PC-3 (cell line): ENCODE results near the gene RFPL1. TPM values are rescaled to one million over a fixed set of nuclear protein-coding genes. Genes with fewer than 3 reads are reported as not detected.

Experiments
- ATAC-seq: fragments of 200-7000 bp; cut with Tn5 transposase; 2 replicates; pipeline ENCODE4 v1.9.1; 2020; ENCODE audit warnings: mild to moderate bottlenecking, moderate library complexity
- BruUV-seq: library from RNA; stranded (reverse); fragments of 400-500 nt; replicated peaks from 2 replicates; lab custom pipeline; 2021; lab: Mats Ljungman, UMichigan
- CTCF ChIA-PET: fragments of 300-600 bp; sonication (Branson Sonifier 250); formaldehyde crosslinking; loops from one replicate; lab custom pipeline; 2022; ENCODE audit warnings: antibody characterized with exemption; lab: Charles Lee
- POLR2A ChIA-PET: fragments of 300-600 bp; sonication (Branson Sonifier 250); formaldehyde crosslinking; loops from one replicate; lab custom pipeline; 2022; ENCODE audit warnings: antibody characterized with exemption; ENCODE audit not compliant: unreplicated experiment; lab: Charles Lee
- DNase-seq: peaks from one replicate; pipeline ENCODE4 v3.0.0-alpha.2; 2015
- H2AFZ ChIP-seq: fragments of 300-600 bp; sonication (generic); 2 replicates; pipeline ENCODE4 v1.6.0; 2016; ENCODE audit warnings: antibody characterized with exemption, low read length
- H3F3A ChIP-seq: fragments of 300-600 bp; sonication (generic); one replicate; pipeline ENCODE4 v1.6.0; 2017; ENCODE audit warnings: antibody characterized with exemption, low read length, control low read depth, mild to moderate bottlenecking; ENCODE audit not compliant: unreplicated experiment
- H3K27ac ChIP-seq: fragments of 300-600 bp; sonication (generic); 2 replicates; pipeline ENCODE4 v1.5.1; 2016; ENCODE audit warnings: mild to moderate bottlenecking, low read length
- H3K27me3 ChIP-seq: fragments of 300-600 bp; sonication (generic); 2 replicates; pipeline ENCODE4 v1.6.1; 2016; ENCODE audit warnings: low read length, mixed read lengths
- H3K36me3 ChIP-seq: fragments of 300-600 bp; sonication (generic); 2 replicates; pipeline ENCODE4 v1.6.1; 2016; ENCODE audit warnings: low read depth, mixed run types, low read length, mixed read lengths
- H3K4me1 ChIP-seq: fragments of 300-600 bp; sonication (generic); 2 replicates; pipeline ENCODE4 v1.5.1; 2016; ENCODE audit warnings: low read length; ENCODE audit not compliant: insufficient read depth
- H3K4me2 ChIP-seq: fragments of 300-600 bp; sonication (generic); 2 replicates; pipeline ENCODE4 v1.6.0; 2016; ENCODE audit warnings: low read length
- H3K4me3 ChIP-seq: fragments of 300-600 bp; sonication (generic); 2 replicates; pipeline ENCODE4 v1.5.1; 2016; ENCODE audit warnings: mild to moderate bottlenecking, low read length, mixed read lengths
- H3K79me2 ChIP-seq: fragments of 300-600 bp; sonication (generic); 2 replicates; pipeline ENCODE4 v1.6.1; 2017; ENCODE audit warnings: low read length, mixed read lengths
- H3K9ac ChIP-seq: fragments of 300-600 bp; sonication (generic); 2 replicates; pipeline ENCODE4 v1.6.0; 2016; ENCODE audit warnings: mild to moderate bottlenecking, low read length
- H3K9me2 ChIP-seq: fragments of 300-600 bp; sonication (generic); replicated peaks from 2 replicates; pipeline ENCODE4 v1.6.1; 2016; ENCODE audit warnings: mixed run types, low read length, mixed read lengths
- H3K9me3 ChIP-seq: fragments of 300-600 bp; sonication (generic); 2 replicates; pipeline ENCODE4 v1.6.1; 2016; ENCODE audit warnings: low read length, mixed read lengths
- H4K20me1 ChIP-seq: fragments of 300-600 bp; sonication (generic); 2 replicates; pipeline ENCODE4 v1.6.1; 2016; ENCODE audit warnings: low read length, mixed read lengths
- CTCF ChIP-seq: fragments of 300-600 bp; sonication (generic); conservative IDR thresholded peaks from 2 replicates; pipeline ENCODE4 v1.5.1; 2017; ENCODE audit warnings: antibody characterized with exemption, low read depth, mild to moderate bottlenecking, low read length
- EZH2 ChIP-seq: fragments of 300-600 bp; sonication (generic); IDR thresholded peaks from one replicate; pipeline ENCODE4 v1.6.1; 2017; ENCODE audit warnings: antibody characterized with exemption, mild to moderate bottlenecking, low read length; ENCODE audit not compliant: unreplicated experiment
- EZH2phosphoT487 ChIP-seq: fragments of 300-600 bp; sonication (generic); IDR thresholded peaks from 2 replicates; pipeline ENCODE4 v1.6.1; 2018; ENCODE audit warnings: mild to moderate bottlenecking, antibody characterized with exemption, low read length, borderline replicate concordance
- intact Hi-C: fragments of 100-400 bp; cut with micrococcal nuclease; formaldehyde crosslinking; loops from 2 replicates; pipeline ENCODE4 v1.9.0; 2023
- total RNA-seq: library from RNA; depleted of rRNA; stranded (reverse); fragments of >200 nt; gene quantifications from 2 replicates; pipeline ENCODE4 v1.2.3, GENCODE V29; 2014

The RFPL1 gene
- total RNA-seq, 1 experiment from 2014 or later: not detected

- no TSS peak for BruUV-seq
- no peak overlapping the region for H3K9ac ChIP-seq
- ChIA-PET CTCF (no interaction called here), POLR2A (no interaction called here)
- H2AFZ ChIP-seq: no peak overlapping the region
- intact Hi-C loops: no loop called here
- H3K4me2 ChIP-seq: no peak overlapping the region
- ATAC-seq (no peak), DNase-seq (no peak)
- no peaks in the 10 kb centered on the region for H3K4me1 ChIP-seq
- H3K27ac ChIP-seq: no peak overlapping the region
- H3K4me3 ChIP-seq: no peak overlapping the region
- no peak for TF ChIP-seq EZH2phosphoT487
- TF ChIP-seq EZH2: no peak
- no peaks in the 10 kb centered on the region for H3K9me2 ChIP-seq
- no peaks in the 10 kb centered on the region for H3K9me3 ChIP-seq
- no peaks in the 10 kb centered on the region for H3K27me3 ChIP-seq
- H3K79me2 ChIP-seq: no peaks in the 10 kb centered on the region
- H3K36me3 ChIP-seq: no peaks in the 10 kb centered on the region
- no peaks in the 10 kb centered on the region for H3F3A ChIP-seq
- no peaks in the 10 kb centered on the region for H4K20me1 ChIP-seq
Measured at GRCh38 chr22:29450222-29450621, 11.8 kb downstream of the RFPL1 start.

GRCh38 chr22:29451863-29452262, 13.5 kb downstream of the RFPL1 start:
- ChIA-PET CTCF (no interaction called here), POLR2A (no interaction called here)

GRCh38 chr22:29454276-29454675, 15.9 kb downstream of the RFPL1 start:
- no peak for TF ChIP-seq CTCF
- no peak for TF ChIP-seq EZH2
- no peak for TF ChIP-seq EZH2phosphoT487
- ATAC-seq (no peak), DNase-seq (no peak)
- Histone ChIP-seq H3K9me2 (no peaks in the 10 kb centered on the region), H3K79me2 (no peaks in the 10 kb centered on the region), H3K4me2 (no peak overlapping the region), H3K27ac (no peak overlapping the region), H3K9me3 (no peaks in the 10 kb centered on the region), H3K27me3 (no peaks in the 10 kb centered on the region), H4K20me1 (no peaks in the 10 kb centered on the region), H3K9ac (no peak overlapping the region), H2AFZ (no peak overlapping the region), H3K4me3 (no peak overlapping the region), H3K4me1 (no peaks in the 10 kb centered on the region), H3F3A (no peaks in the 10 kb centered on the region), H3K36me3 (no peaks in the 10 kb centered on the region)
- POLR2A ChIA-PET: no interaction called here
- CTCF ChIA-PET: no interaction called here
- no TSS peak for BruUV-seq
- intact Hi-C loops: no loop called here

More at GRCh38 chr22:29451863-29452262, 13.5 kb downstream of the RFPL1 start:
- Histone ChIP-seq H3K9me3 (no peaks in the 10 kb centered on the region), H3K27ac (no peak overlapping the region), H3K4me2 (no peak overlapping the region), H3K4me1 (no peaks in the 10 kb centered on the region), H4K20me1 (no peaks in the 10 kb centered on the region), H3K27me3 (no peaks in the 10 kb centered on the region), H3K9ac (no peak overlapping the region), H3K36me3 (no peaks in the 10 kb centered on the region), H2AFZ (no peak overlapping the region), H3K4me3 (no peak overlapping the region), H3K79me2 (no peaks in the 10 kb centered on the region), H3F3A (no peaks in the 10 kb centered on the region), H3K9me2 (no peaks in the 10 kb centered on the region)
- intact Hi-C loops: no loop called here
- TF ChIP-seq CTCF: no peak
- no peak for TF ChIP-seq EZH2phosphoT487
- no peak for TF ChIP-seq EZH2
- ATAC-seq (no peak), DNase-seq (no peak)
- no TSS peak for BruUV-seq
